MM.1S (cell line): ENCODE results near the gene RXRA.

Experiments used
- EZH2 ChIP-seq: fragments of 300-600 bp; sonication (generic); optimal IDR thresholded peaks from 2 replicates; pipeline ENCODE3; 2017; ENCODE audit warnings: low read depth, mild to moderate bottlenecking, antibody characterized with exemption, low read length, mixed read lengths
- TF ChIP-seq, protein P1 (sequence below): fragments of 300-600 bp; sonication (generic); IDR thresholded peaks from 2 replicates; pipeline ENCODE4 v1.5.1; 2016; ENCODE audit warnings: antibody characterized with exemption, low read length, mixed read lengths

DNA sequence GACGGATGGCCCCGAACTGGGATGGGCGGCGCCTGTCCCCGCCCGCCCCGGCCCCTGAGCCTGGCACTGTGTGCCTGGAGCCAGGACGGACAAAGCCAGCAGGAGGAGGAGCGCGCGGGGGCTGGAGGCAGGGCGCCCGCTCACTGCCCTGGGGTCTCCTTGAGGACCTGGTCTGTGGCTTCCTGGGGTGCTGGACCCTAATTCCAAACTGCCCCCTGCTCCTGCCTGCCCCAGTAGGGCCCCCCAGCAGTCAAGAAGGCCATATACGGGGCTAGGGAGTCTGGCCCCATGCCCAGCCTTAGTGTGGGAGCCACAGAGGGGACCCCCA is 29.2 kb upstream of the RXRA start:
- TF ChIP-seq, protein P1, sequence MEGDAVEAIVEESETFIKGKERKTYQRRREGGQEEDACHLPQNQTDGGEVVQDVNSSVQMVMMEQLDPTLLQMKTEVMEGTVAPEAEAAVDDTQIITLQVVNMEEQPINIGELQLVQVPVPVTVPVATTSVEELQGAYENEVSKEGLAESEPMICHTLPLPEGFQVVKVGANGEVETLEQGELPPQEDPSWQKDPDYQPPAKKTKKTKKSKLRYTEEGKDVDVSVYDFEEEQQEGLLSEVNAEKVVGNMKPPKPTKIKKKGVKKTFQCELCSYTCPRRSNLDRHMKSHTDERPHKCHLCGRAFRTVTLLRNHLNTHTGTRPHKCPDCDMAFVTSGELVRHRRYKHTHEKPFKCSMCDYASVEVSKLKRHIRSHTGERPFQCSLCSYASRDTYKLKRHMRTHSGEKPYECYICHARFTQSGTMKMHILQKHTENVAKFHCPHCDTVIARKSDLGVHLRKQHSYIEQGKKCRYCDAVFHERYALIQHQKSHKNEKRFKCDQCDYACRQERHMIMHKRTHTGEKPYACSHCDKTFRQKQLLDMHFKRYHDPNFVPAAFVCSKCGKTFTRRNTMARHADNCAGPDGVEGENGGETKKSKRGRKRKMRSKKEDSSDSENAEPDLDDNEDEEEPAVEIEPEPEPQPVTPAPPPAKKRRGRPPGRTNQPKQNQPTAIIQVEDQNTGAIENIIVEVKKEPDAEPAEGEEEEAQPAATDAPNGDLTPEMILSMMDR, result no peak
- TF ChIP-seq EZH2, result no peak
